ENCODE data around the gene KCNQ1. TPM values are rescaled to one million over a fixed set of nuclear protein-coding genes. Genes with fewer than 3 reads are reported as not detected.

KCNQ1 gene
- total and polyA plus RNA-seq, 2 donors (not counting 3 experiments of a cell fraction or from before 2014, with no cell fraction given), result 0.07 to 0.09 TPM

DNA sequence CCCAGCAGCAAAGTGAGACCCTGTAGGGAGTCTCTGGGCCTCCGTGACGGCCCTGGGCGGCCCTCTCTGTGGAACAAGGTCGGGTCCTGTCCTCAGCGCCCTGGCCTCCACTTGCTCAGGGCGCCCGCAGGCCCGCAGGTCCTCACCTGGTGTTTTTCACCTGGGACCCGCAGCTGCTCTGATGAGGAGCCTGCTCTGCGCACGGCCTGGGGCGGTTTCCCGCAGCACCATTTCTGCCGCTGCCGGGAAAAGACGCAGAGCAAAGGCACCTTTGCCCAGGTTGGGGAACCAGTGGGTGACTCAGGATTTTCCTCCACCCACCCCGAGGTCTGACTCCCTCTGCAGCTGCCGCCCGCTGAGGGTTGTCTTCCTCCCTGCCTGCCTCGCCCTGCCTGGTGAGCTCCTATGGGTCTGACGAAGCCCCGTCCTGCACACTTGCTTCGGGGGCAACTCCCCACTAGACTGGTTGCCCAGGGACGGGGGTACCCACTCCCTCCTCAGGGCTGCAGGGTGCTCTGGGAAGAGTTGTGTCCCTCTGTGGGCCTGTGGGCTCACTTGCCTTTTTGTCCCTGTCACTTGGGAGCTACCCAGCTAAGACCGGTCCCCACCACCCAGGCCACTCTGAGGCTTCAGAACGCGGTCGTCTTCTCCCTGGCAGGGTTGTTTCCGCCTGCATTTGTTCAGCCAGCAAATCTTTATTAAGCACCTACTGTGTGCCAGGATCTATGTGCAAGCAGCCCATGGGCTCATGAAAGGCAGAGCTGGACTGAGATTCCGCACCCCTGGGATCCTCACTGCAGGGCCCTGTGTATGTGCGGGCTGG lies 89.5 kb downstream of the KCNQ1 start:
- Histone ChIP-seq H3K36me3 (ENCODE audit: control insufficient read depth in 2 of 2, extremely low read depth in 1 of 2, insufficient read depth in 2 of 2, low read length in 2 of 2) (no peaks in the 10 kb centered on the region), H3K4me1 (ENCODE audit: control insufficient read depth, extremely low read depth, insufficient read depth, low read length) (peaks cover 9% of the 10 kb centered on the region), H2AFZ (ENCODE audit: low read depth, low read length) (no peak overlapping the region), H3K9me3 (replicated peaks; ENCODE audit: control insufficient read depth, insufficient read depth, low read length) (no peaks in the 10 kb centered on the region), H3K4me3 (replicated peaks in 1 of 3; ENCODE audit: insufficient read depth in 1 of 3, low read depth in 1 of 3, low read length in 3 of 3) (no peak overlapping the region), H4K20me1 (replicated peaks; ENCODE audit: control insufficient read depth, extremely low read depth, insufficient read depth, low read length) (no peaks in the 10 kb centered on the region), H3K79me2 (ENCODE audit: control insufficient read depth, insufficient read depth, low read length) (no peaks in the 10 kb centered on the region), H3K4me2 (ENCODE audit: insufficient read depth, low read length) (no peak overlapping the region), H3K9ac (replicated peaks; ENCODE audit: extremely low read depth, insufficient read depth, low read length) (no peak overlapping the region), H3K27ac (ENCODE audit: insufficient read depth, low read depth, low read length) (no peak overlapping the region), H3K9me1 (replicated peaks; ENCODE audit: control insufficient read depth, extremely low read depth, insufficient read depth, low read length) (no peaks in the 10 kb centered on the region), H3K27me3 (ENCODE audit: control insufficient read depth in 2 of 2, insufficient read depth in 2 of 2, low read length in 2 of 2) (no peaks in the 10 kb centered on the region)
- ChIA-PET CTCF (interaction anchor here (0.7 to 8.5 kb wide), 16 partner anchors 9 to 875 kb away, joined by 3 to 711 read pairs (median 8); partner anchors contain the start of gene CDKN1C), POLR2A (interaction anchor here (1.9 kb wide), 1 partner anchor 395 kb away, joined by 9 read pairs; the partner anchor contains the start of gene PHLDA2)
- no peak for DNase-seq (ENCODE audit: low read depth, low spot score)
- intact Hi-C loops (cut with micrococcal nuclease), result loop anchor here (5.0 to 10.0 kb wide), 4 partner anchors 337 to 883 kb away; partner anchors contain the start of gene NAP1L4
- no peak for TF ChIP-seq EZH2 (IDR thresholded peaks at IDR 0.05; ENCODE audit: borderline replicate concordance, low read depth, low read length, severe bottlenecking)
- TF ChIP-seq GATA2 (IDR thresholded peaks at IDR 0.05; ENCODE audit: insufficient read depth, insufficient read length, low read depth, low read length), result no peak
- no peak for TF ChIP-seq POLR2A (IDR thresholded peaks at IDR 0.05; ENCODE audit: low read depth, low read length)
- no peak for TF ChIP-seq JUN (IDR thresholded peaks at IDR 0.05; ENCODE audit: borderline replicate concordance, insufficient read depth, insufficient read length, low read depth)
- no peak for TF ChIP-seq POLR2AphosphoS5 (IDR thresholded peaks at IDR 0.05; ENCODE audit: insufficient read depth, low read depth, low read length)
- TF ChIP-seq, protein P1, sequence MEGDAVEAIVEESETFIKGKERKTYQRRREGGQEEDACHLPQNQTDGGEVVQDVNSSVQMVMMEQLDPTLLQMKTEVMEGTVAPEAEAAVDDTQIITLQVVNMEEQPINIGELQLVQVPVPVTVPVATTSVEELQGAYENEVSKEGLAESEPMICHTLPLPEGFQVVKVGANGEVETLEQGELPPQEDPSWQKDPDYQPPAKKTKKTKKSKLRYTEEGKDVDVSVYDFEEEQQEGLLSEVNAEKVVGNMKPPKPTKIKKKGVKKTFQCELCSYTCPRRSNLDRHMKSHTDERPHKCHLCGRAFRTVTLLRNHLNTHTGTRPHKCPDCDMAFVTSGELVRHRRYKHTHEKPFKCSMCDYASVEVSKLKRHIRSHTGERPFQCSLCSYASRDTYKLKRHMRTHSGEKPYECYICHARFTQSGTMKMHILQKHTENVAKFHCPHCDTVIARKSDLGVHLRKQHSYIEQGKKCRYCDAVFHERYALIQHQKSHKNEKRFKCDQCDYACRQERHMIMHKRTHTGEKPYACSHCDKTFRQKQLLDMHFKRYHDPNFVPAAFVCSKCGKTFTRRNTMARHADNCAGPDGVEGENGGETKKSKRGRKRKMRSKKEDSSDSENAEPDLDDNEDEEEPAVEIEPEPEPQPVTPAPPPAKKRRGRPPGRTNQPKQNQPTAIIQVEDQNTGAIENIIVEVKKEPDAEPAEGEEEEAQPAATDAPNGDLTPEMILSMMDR (IDR thresholded peaks at IDR 0.05; ENCODE audit: extremely low read depth in 1 of 2, insufficient read depth in 1 of 2, low read depth in 1 of 2, low read length in 2 of 2), result no peak
- no peak for TF ChIP-seq FOS (IDR thresholded peaks at IDR 0.05; ENCODE audit: borderline replicate concordance, insufficient read depth, low read length)
- no peak for FAIRE-seq
- no TSS peak for BruUV-seq (replicated peaks)
- dilution Hi-C loops (cut with MboI; ENCODE audit: extremely low pct_ligation_motif_present, low sequenced_read_pairs), result no loop called here
